DND-41 (cell line): ENCODE results near the gene DNAH2.

Experiments
- ATAC-seq: fragments of 200-7000 bp; cut with Tn5 transposase; 3 replicates; pipeline ENCODE4 v1.9.1; 2021; ENCODE audit warnings: low read depth; ENCODE audit not compliant: insufficient read depth
- DNase-seq: peaks from one replicate; pipeline ENCODE4 v3.0.0-alpha.2; 2020
- H2AFZ ChIP-seq: 2 replicates; pipeline ENCODE4 v1.6.0; 2012; ENCODE audit warnings: low read depth, low read length
- H3K27ac ChIP-seq: 2 replicates; pipeline ENCODE4 v1.5.1; 2012; ENCODE audit warnings: low read length, inconsistent platforms
- H3K27me3 ChIP-seq: fragments of 200-600 bp; sonication (generic); 2 replicates; pipeline ENCODE4 v1.6.0; 2012; ENCODE audit warnings: low read length, mild to moderate bottlenecking, inconsistent platforms; ENCODE audit not compliant: insufficient read depth, poor library complexity
- H3K36me3 ChIP-seq: 2 replicates; pipeline ENCODE4 v1.5.1; 2012; ENCODE audit warnings: low read length, inconsistent platforms; ENCODE audit not compliant: insufficient read depth
- H3K4me1 ChIP-seq: 2 replicates; pipeline ENCODE4 v1.5.1; 2012; ENCODE audit warnings: mild to moderate bottlenecking, low read length; ENCODE audit not compliant: insufficient read depth
- H3K4me2 ChIP-seq: 2 replicates; pipeline ENCODE4 v1.6.0; 2012; ENCODE audit warnings: mild to moderate bottlenecking, moderate library complexity, low read length, inconsistent platforms; ENCODE audit not compliant: insufficient read depth
- H3K4me3 ChIP-seq, 2 experiments: fragments of 200-600 bp in 1 of 2; shearing (Covaris generic) in 1 of 2; 2 replicates each; pipeline ENCODE4 v1.5.1; 2012 to 2016; ENCODE audit warnings: inconsistent platforms in 2 of 2, low read length in 2 of 2, mild to moderate bottlenecking in 2 of 2, low read depth in 1 of 2, moderate library complexity in 1 of 2
- H3K79me2 ChIP-seq: 2 replicates; pipeline ENCODE4 v1.6.0; 2012; ENCODE audit warnings: low read length, inconsistent platforms; ENCODE audit not compliant: insufficient read depth
- H3K9ac ChIP-seq: 2 replicates; pipeline ENCODE4 v1.6.0; 2012; ENCODE audit warnings: low read depth, mild to moderate bottlenecking, inconsistent platforms, low read length, moderate library complexity
- H3K9me3 ChIP-seq: 2 replicates; pipeline ENCODE4 v1.5.1; 2012; ENCODE audit warnings: low read length, moderate library complexity, mild to moderate bottlenecking, inconsistent platforms; ENCODE audit not compliant: insufficient read depth, severe bottlenecking
- H4K20me1 ChIP-seq: 2 replicates; pipeline ENCODE4 v1.6.0; 2012; ENCODE audit warnings: low read length; ENCODE audit not compliant: insufficient read depth
- EZH2 ChIP-seq: IDR thresholded peaks from 3 replicates; pipeline ENCODE4 v1.6.1; 2012; ENCODE audit warnings: borderline replicate concordance, low read depth, mild to moderate bottlenecking, moderate library complexity, low read length, inconsistent platforms; ENCODE audit not compliant: severe bottlenecking
- TF ChIP-seq, protein P1 (sequence below): IDR thresholded peaks from 2 replicates; pipeline ENCODE4 v1.5.1; 2012; ENCODE audit warnings: borderline replicate concordance, low read length, moderate library complexity, mild to moderate bottlenecking; ENCODE audit not compliant: poor library complexity, severe bottlenecking; ENCODE audit errors: extremely low read depth

The DNAH2 gene

DNA sequence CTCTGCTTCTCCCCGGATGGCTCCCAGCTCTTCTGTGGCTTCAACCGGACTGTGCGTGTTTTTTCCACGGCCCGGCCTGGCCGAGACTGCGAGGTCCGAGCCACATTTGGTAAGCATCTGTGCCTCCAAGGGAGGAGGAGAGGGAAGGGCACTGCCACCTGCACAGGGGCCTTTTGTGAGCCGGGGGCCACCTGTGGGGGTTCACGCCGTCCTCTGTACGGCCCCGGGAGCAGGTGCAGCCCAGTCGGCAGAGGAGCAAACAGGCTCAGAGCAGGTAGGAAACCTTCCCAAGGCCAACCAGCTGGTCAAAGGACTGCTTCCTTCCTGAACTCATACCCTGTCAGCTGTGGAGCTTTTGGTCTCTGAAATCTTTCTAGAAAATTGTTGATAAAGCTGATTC, 15.9 kb upstream of the DNAH2 start:
- Histone ChIP-seq H3K4me3 (no peak overlapping the region), H2AFZ (no peak overlapping the region), H3K9me3 (no peaks in the 10 kb centered on the region), H3K4me2 (no peak overlapping the region), H3K4me1 (no peaks in the 10 kb centered on the region), H3K79me2 (no peaks in the 10 kb centered on the region), H3K36me3 (peaks cover 36% of the 10 kb centered on the region), H3K27ac (no peak overlapping the region), H4K20me1 (peaks cover 17% of the 10 kb centered on the region; the same call in 1 of the 2 replicates), H3K27me3 (peaks cover 6% of the 10 kb centered on the region), H3K9ac (no peak overlapping the region)
- DNase-seq (no peak), ATAC-seq (no peak)
- no peak for TF ChIP-seq EZH2
- TF ChIP-seq, protein P1, sequence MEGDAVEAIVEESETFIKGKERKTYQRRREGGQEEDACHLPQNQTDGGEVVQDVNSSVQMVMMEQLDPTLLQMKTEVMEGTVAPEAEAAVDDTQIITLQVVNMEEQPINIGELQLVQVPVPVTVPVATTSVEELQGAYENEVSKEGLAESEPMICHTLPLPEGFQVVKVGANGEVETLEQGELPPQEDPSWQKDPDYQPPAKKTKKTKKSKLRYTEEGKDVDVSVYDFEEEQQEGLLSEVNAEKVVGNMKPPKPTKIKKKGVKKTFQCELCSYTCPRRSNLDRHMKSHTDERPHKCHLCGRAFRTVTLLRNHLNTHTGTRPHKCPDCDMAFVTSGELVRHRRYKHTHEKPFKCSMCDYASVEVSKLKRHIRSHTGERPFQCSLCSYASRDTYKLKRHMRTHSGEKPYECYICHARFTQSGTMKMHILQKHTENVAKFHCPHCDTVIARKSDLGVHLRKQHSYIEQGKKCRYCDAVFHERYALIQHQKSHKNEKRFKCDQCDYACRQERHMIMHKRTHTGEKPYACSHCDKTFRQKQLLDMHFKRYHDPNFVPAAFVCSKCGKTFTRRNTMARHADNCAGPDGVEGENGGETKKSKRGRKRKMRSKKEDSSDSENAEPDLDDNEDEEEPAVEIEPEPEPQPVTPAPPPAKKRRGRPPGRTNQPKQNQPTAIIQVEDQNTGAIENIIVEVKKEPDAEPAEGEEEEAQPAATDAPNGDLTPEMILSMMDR: no peak

DNA sequence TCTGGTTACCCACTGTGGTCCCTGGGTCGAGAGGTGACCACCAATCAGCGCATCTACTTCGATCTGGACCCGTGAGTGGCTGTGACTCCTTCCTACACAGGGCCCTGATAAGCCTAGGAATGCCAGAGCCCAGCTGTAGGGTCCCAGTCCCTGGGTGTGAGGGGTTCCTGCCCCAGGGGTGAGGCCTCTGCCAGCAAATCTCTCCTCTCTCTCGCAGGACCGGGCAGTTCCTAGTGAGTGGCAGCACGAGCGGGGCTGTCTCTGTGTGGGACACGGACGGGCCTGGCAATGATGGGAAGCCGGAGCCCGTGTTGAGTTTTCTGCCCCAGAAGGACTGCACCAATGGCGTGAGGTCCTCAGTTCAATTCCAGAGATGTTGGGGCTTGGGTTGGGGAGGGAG, 14.8 kb upstream of the DNAH2 start:
- no peak overlapping the region for H2AFZ ChIP-seq
- no peaks in the 10 kb centered on the region for H3K4me1 ChIP-seq
- peaks cover 6% of the 10 kb centered on the region for H3K27me3 ChIP-seq
- H3K27ac ChIP-seq: no peak overlapping the region
- ATAC-seq: no peak
- peaks cover 21% of the 10 kb centered on the region; the same call in 1 of the 2 replicates for H4K20me1 ChIP-seq
- H3K4me3 ChIP-seq: no peak overlapping the region
- H3K36me3 ChIP-seq: peaks cover 32% of the 10 kb centered on the region
- H3K79me2 ChIP-seq: no peaks in the 10 kb centered on the region
- no peak for DNase-seq
- no peaks in the 10 kb centered on the region for H3K9me3 ChIP-seq
- no peak overlapping the region for H3K4me2 ChIP-seq
- TF ChIP-seq, protein P1: no peak
- no peak for TF ChIP-seq EZH2
- no peak overlapping the region for H3K9ac ChIP-seq

DNA sequence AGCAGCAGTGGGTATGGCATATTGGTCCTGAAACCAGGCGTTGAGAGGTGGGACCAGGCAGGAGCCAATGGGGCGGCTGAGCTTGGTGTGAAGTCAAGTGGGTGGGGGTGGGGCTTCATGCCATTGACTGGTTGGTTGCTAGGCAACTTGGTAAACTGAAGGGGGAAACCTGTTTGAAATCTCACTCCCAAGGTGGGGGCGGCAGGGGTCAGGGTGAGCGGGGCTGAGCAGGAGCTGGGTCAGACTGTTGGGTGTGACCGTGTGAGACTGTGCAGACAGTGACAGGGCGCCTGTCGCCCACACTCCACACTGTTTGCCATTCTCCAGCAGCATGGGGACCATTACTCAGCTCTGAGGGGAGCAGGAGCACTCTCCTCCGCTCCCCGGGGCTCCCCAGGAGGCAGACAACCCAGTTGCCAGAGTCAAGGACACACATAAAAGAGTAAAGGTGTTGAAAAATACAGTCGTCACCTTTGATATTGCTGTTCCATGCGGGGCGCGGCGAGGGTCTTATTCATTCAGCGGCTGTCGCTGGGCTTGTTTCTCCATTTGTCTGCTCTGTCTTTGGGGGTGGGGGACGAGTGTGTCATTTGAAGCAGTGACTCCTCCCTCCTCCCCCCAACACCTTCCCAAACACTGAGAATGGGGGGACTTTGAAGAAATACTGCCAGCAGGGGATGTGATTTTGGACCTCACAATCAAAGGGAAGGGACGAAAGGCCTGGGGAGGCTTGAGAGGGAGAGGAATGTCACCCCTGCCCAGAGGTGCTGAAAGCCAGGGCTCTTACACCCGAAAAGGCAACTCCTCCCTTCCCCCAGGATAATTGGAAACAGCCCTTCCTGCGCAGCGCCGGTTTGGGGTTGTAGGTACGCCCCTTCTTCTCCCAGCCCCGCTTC, 13.7 kb upstream of the DNAH2 start:
- no peak overlapping the region for H3K27ac ChIP-seq

More for the DNA sequence above, 13.7 kb upstream of the DNAH2 start:
- H3K27me3 ChIP-seq: peaks cover 6% of the 10 kb centered on the region
- no peaks in the 10 kb centered on the region for H3K9me3 ChIP-seq
- DNase-seq: no peak
- H3K4me2 ChIP-seq: no peak overlapping the region
- H3K9ac ChIP-seq: no peak overlapping the region
- H3K4me1 ChIP-seq: no peaks in the 10 kb centered on the region
- no peak overlapping the region for H2AFZ ChIP-seq
- TF ChIP-seq, protein P1: no peak
- TF ChIP-seq EZH2: no peak
- H3K36me3 ChIP-seq: peaks cover 27% of the 10 kb centered on the region
- H3K79me2 ChIP-seq: no peaks in the 10 kb centered on the region
- no peak overlapping the region for H3K4me3 ChIP-seq
- peaks cover 21% of the 10 kb centered on the region; the same call in 1 of the 2 replicates for H4K20me1 ChIP-seq
- peak; percentile 51 for ATAC-seq
